SW 1271 (cell line): ENCODE results near the gene KCNN3.
"Not testable (repeated sequence)": the region's sequence is repeated elsewhere in the genome, so short reads cannot be mapped to it uniquely, and the experiment has no call there.

Experiments
- DNase-seq, 2 experiments: peaks; one replicate each; lab custom pipeline; 2025; lab: John Stamatoyannopoulos, UW

KCNN3 gene

GRCh38 chr1:154698320-154699096, 171.6 kb downstream of the KCNN3 start:
- DNase-seq, result no peak

GRCh38 chr1:154697710-154698109, 172.4 kb downstream of the KCNN3 start:
- DNase-seq, result no peak

- DNase-seq, result no peak
Observed at GRCh38 chr1:154696456-154696855, 173.6 kb downstream of the KCNN3 start.

GRCh38 chr1:154695985-154696384, 174.1 kb downstream of the KCNN3 start:
- DNase-seq, result no peak

- DNase-seq, result no peak
Observed at GRCh38 chr1:154694995-154695394, 175.1 kb downstream of the KCNN3 start.

- DNase-seq, result no peak
Observed at GRCh38 chr1:154689083-154689482, 181.0 kb downstream of the KCNN3 start.

GRCh38 chr1:154686507-154686906, 183.6 kb downstream of the KCNN3 start:
- no peak for DNase-seq

- DNase-seq, result no peak
Observed at GRCh38 chr1:154683820-154684219, 186.3 kb downstream of the KCNN3 start.

GRCh38 chr1:154682254-154682653, 187.8 kb downstream of the KCNN3 start:
- no peak for DNase-seq

- not testable (repeated sequence) for DNase-seq
Observed at GRCh38 chr1:154677844-154678243, 192.2 kb downstream of the KCNN3 start.

- not testable (repeated sequence) for DNase-seq
Observed at GRCh38 chr1:154676847-154677246, 193.2 kb downstream of the KCNN3 start.

- DNase-seq, result not testable (repeated sequence)
Observed at GRCh38 chr1:154674456-154674855, 195.6 kb downstream of the KCNN3 start.

GRCh38 chr1:154672245-154672644, 197.8 kb downstream of the KCNN3 start:
- DNase-seq, result not testable (repeated sequence)

- not testable (repeated sequence) for DNase-seq
Observed at GRCh38 chr1:154671412-154671811, 198.7 kb downstream of the KCNN3 start.

GRCh38 chr1:154670310-154671270, 199.5 kb downstream of the KCNN3 start:
- DNase-seq, result not testable (repeated sequence)

GRCh38 chr1:154669464-154670282, 200.4 kb downstream of the KCNN3 start:
- DNase-seq, result peak in 1 of 2 experiments; percentile 46

- no peak for DNase-seq
Observed at GRCh38 chr1:154666051-154666790, 203.9 kb downstream of the KCNN3 start.

- no peak for DNase-seq
Observed at GRCh38 chr1:154664331-154665002, 205.6 kb downstream of the KCNN3 start.

- no peak for DNase-seq
Observed at GRCh38 chr1:154663471-154664060, 206.5 kb downstream of the KCNN3 start.

GRCh38 chr1:154661110-154661509, 209.0 kb downstream of the KCNN3 start:
- no peak for DNase-seq
